Trophoblast cell (in vitro differentiated cells and primary cell): ENCODE measurements around the gene RHCG.

ENCODE experiments used
- DNase-seq, 2 donors: peaks; one replicate each; pipeline ENCODE4 v3.0.0-alpha.2; 2016
- H2AFZ ChIP-seq: 2 replicates; pipeline ENCODE4 v1.6.1; 2013; ENCODE audit warnings: low read length, moderate library complexity, mild to moderate bottlenecking; ENCODE audit not compliant: insufficient read depth, poor library complexity
- H2AK5ac ChIP-seq: 2 replicates; pipeline ENCODE4 v1.6.1; 2013; ENCODE audit warnings: mild to moderate bottlenecking, low read length
- H2BK120ac ChIP-seq: 2 replicates; pipeline ENCODE4 v1.6.1; 2013; ENCODE audit warnings: low read length, mild to moderate bottlenecking, moderate library complexity; ENCODE audit not compliant: insufficient read depth, poor library complexity
- H2BK12ac ChIP-seq: 2 replicates; pipeline ENCODE4 v1.6.1; 2013; ENCODE audit warnings: mild to moderate bottlenecking, low read length, moderate library complexity
- H2BK5ac ChIP-seq: 2 replicates; pipeline ENCODE4 v1.6.1; 2013; ENCODE audit warnings: low read length, low read depth, moderate library complexity, mild to moderate bottlenecking; ENCODE audit not compliant: poor library complexity
- H3K14ac ChIP-seq: 2 replicates; pipeline ENCODE4 v1.6.1; 2013; ENCODE audit warnings: mild to moderate bottlenecking, low read length
- H3K18ac ChIP-seq: 2 replicates; pipeline ENCODE4 v1.6.1; 2013; ENCODE audit warnings: mild to moderate bottlenecking, low read length
- H3K23ac ChIP-seq: 2 replicates; pipeline ENCODE4 v1.6.1; 2013; ENCODE audit warnings: low read length
- H3K27ac ChIP-seq: 2 replicates; pipeline ENCODE4 v1.5.1; 2013; ENCODE audit warnings: low read depth, mild to moderate bottlenecking, inconsistent platforms, low read length, moderate library complexity
- H3K27me3 ChIP-seq: 2 replicates; pipeline ENCODE4 v1.6.1; 2013; ENCODE audit warnings: inconsistent platforms, mild to moderate bottlenecking, low read length, moderate library complexity; ENCODE audit not compliant: insufficient read depth
- H3K36me3 ChIP-seq, 2 experiments: 1 replicate in 1 of 2; 2 replicates in 1 of 2; pipeline ENCODE4 v1.6.1; 2013; ENCODE audit warnings: low read length in 2 of 2, mild to moderate bottlenecking in 2 of 2, moderate library complexity in 1 of 2; ENCODE audit not compliant: insufficient read depth in 2 of 2, control insufficient read depth in 1 of 2
- H3K4ac ChIP-seq: 2 replicates; pipeline ENCODE4 v1.6.1; 2013; ENCODE audit warnings: low read depth, mild to moderate bottlenecking, low read length, moderate library complexity
- H3K4me1 ChIP-seq, 2 experiments: 1 replicate in 1 of 2; 2 replicates in 1 of 2; pipeline ENCODE4 v1.6.1; 2013; ENCODE audit warnings: low read length in 2 of 2, mild to moderate bottlenecking in 2 of 2, moderate library complexity in 1 of 2; ENCODE audit not compliant: insufficient read depth in 2 of 2, control insufficient read depth in 1 of 2
- H3K4me2 ChIP-seq: 2 replicates; pipeline ENCODE4 v1.6.1; 2013; ENCODE audit warnings: inconsistent platforms, mild to moderate bottlenecking, low read length, moderate library complexity
- H3K4me3 ChIP-seq: 2 replicates; pipeline ENCODE4 v1.5.1; 2013; ENCODE audit warnings: mild to moderate bottlenecking, low read depth, low read length, inconsistent platforms
- H3K79me1 ChIP-seq: one replicate; pipeline ENCODE4 v1.6.1; 2013; ENCODE audit warnings: low read length
- H3K79me2 ChIP-seq: 2 replicates; pipeline ENCODE4 v1.6.1; 2013; ENCODE audit warnings: low read length, mild to moderate bottlenecking; ENCODE audit not compliant: control insufficient read depth, insufficient read depth, poor library complexity
- H3K9ac ChIP-seq: 2 replicates; pipeline ENCODE4 v1.6.1; 2013; ENCODE audit warnings: mild to moderate bottlenecking, low read length
- H3K9me3 ChIP-seq: 2 replicates; pipeline ENCODE4 v1.6.1; 2013; ENCODE audit warnings: low read depth, mild to moderate bottlenecking, control low read depth, inconsistent platforms, low read length; ENCODE audit not compliant: insufficient read depth
- H4K12ac ChIP-seq: 2 replicates; pipeline ENCODE4 v1.6.1; 2013; ENCODE audit warnings: low read depth, mild to moderate bottlenecking, low read length, moderate library complexity
- H4K8ac ChIP-seq: 2 replicates; pipeline ENCODE4 v1.6.1; 2013; ENCODE audit warnings: low read depth, mild to moderate bottlenecking, low read length, moderate library complexity
- H4K91ac ChIP-seq: one replicate; pipeline ENCODE4 v1.6.1; 2013; ENCODE audit warnings: low read depth, mild to moderate bottlenecking, low read length, moderate library complexity
- WGBS: extraction: QIAGEN DNeasy Blood & Tissue Kit; methylation state at CpG from one replicate; pipeline ENCODE4 v1.1.7; 2013; ENCODE audit warnings: missing lambda C conversion rate; ENCODE audit not compliant: insufficient read length, insufficient coverage; ENCODE audit errors: extremely low coverage; 5-methylcytosine and 5-hydroxymethylcytosine counted together

The RHCG gene

GRCh38 chr15:89502867-89503595 lies 6.6 kb upstream of the RHCG start:
- Histone ChIP-seq H3K23ac (no peak overlapping the region), H3K9ac (no peak overlapping the region), H2BK5ac (no peak overlapping the region), H2AK5ac (no peak overlapping the region), H2BK120ac (no peak overlapping the region), H3K27ac (no peak overlapping the region), H3K79me1 (no peaks in the 10 kb centered on the region), H3K18ac (no peak overlapping the region), H2AFZ (no peak overlapping the region), H4K91ac (no peak overlapping the region), H3K14ac (no peak overlapping the region), H3K4me2 (no peak overlapping the region), H3K27me3 (no peaks in the 10 kb centered on the region), H4K8ac (no peak overlapping the region), H3K9me3 (no peaks in the 10 kb centered on the region), H3K4ac (no peak overlapping the region), H3K4me1 (no peaks in the 10 kb centered on the region), H4K12ac (no peak overlapping the region), H2BK12ac (no peak overlapping the region), H3K36me3 (no peaks in the 10 kb centered on the region), H3K79me2 (no peaks in the 10 kb centered on the region), H3K4me3 (no peak overlapping the region)
- DNase-seq, result peak; percentile 76 to 77
- no CpG with 5 or more reads among the region's 7 CpGs for WGBS

- Histone ChIP-seq H3K27me3 (peaks cover 3% of the 10 kb centered on the region), H3K27ac (no peak overlapping the region), H3K9me3 (no peaks in the 10 kb centered on the region), H2BK12ac (no peak overlapping the region), H3K4ac (no peak overlapping the region), H3K79me1 (no peaks in the 10 kb centered on the region), H3K4me3 (no peak overlapping the region), H2BK120ac (no peak overlapping the region), H4K91ac (no peak overlapping the region), H3K36me3 (no peaks in the 10 kb centered on the region), H3K14ac (no peak overlapping the region), H2AFZ (no peak overlapping the region), H4K8ac (no peak overlapping the region), H3K9ac (no peak overlapping the region), H3K18ac (no peak overlapping the region), H3K4me1 (no peaks in the 10 kb centered on the region), H2AK5ac (no peak overlapping the region), H4K12ac (no peak overlapping the region), H3K4me2 (no peak overlapping the region), H3K79me2 (no peaks in the 10 kb centered on the region), H3K23ac (no peak overlapping the region), H2BK5ac (no peak overlapping the region)
- WGBS, result no CpG with 5 or more reads among the region's 5 CpGs
- DNase-seq, result no peak
Measured at GRCh38 chr15:89501646-89502045, 5.3 kb upstream of the RHCG start.

GRCh38 chr15:89500397-89501270 lies 4.3 kb upstream of the RHCG start:
- Histone ChIP-seq H3K9ac (no peak overlapping the region), H2BK5ac (no peak overlapping the region), H3K4me2 (no peak overlapping the region), H3K27me3 (peaks cover 12% of the 10 kb centered on the region), H3K18ac (no peak overlapping the region), H2BK12ac (no peak overlapping the region), H2AK5ac (no peak overlapping the region), H3K27ac (no peak overlapping the region), H3K79me1 (no peaks in the 10 kb centered on the region), H3K14ac (no peak overlapping the region), H3K4me1 (peaks cover 4% of the 10 kb centered on the region in 2 experiments), H3K79me2 (no peaks in the 10 kb centered on the region), H3K4me3 (no peak overlapping the region), H3K9me3 (no peaks in the 10 kb centered on the region), H3K36me3 (no peaks in the 10 kb centered on the region), H3K23ac (no peak overlapping the region), H2BK120ac (no peak overlapping the region), H2AFZ (no peak overlapping the region), H3K4ac (no peak overlapping the region), H4K12ac (no peak overlapping the region), H4K8ac (no peak overlapping the region), H4K91ac (no peak overlapping the region)
- peak; percentile 28 to 55 for DNase-seq
- WGBS, result no CpG with 5 or more reads among the region's 10 CpGs

- no peak overlapping the region for H2BK120ac ChIP-seq
- H2AFZ ChIP-seq, result no peak overlapping the region
Measured at GRCh38 chr15:89499156-89499555, 2.8 kb upstream of the RHCG start.

More at GRCh38 chr15:89499156-89499555, 2.8 kb upstream of the RHCG start:
- Histone ChIP-seq H3K27ac (no peak overlapping the region), H3K79me1 (no peaks in the 10 kb centered on the region), H3K9me3 (no peaks in the 10 kb centered on the region), H4K8ac (no peak overlapping the region), H3K4ac (no peak overlapping the region), H2BK5ac (no peak overlapping the region), H3K18ac (no peak overlapping the region), H3K27me3 (peaks cover 16% of the 10 kb centered on the region), H3K23ac (no peak overlapping the region), H4K12ac (no peak overlapping the region), H2AK5ac (no peak overlapping the region), H4K91ac (no peak overlapping the region), H2BK12ac (no peak overlapping the region), H3K4me3 (no peak overlapping the region), H3K4me2 (no peak overlapping the region), H3K4me1 (peaks cover 4% of the 10 kb centered on the region in 2 experiments), H3K14ac (no peak overlapping the region), H3K9ac (no peak overlapping the region), H3K36me3 (no peaks in the 10 kb centered on the region), H3K79me2 (no peaks in the 10 kb centered on the region)
- WGBS, result no CpG with 5 or more reads among the region's 8 CpGs
- no peak for DNase-seq
